ENCODE measurements around the gene FGB.

Gene FGB

DNA sequence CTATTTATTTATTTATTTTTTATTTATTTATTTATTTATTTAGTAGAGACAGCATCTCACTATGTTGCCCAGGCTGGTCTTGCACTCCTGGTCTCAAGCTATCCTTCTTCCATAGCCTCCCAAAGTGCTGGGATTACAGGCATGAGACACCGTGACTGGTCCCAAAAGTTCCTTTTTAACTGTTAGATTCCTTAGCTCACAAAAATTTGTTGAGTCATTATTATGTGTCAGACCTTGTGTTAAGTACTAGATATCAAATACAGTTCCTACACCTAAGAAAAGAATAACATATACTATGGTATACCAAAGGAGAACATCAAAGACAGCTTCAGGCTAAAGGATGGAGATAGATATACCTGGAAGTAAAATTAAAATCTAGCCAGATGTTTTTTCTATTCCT, 16.1 kb downstream of the FGB start:
- no peak for TF ChIP-seq CTCF (IDR thresholded peaks at IDR 0.05; ENCODE audit: borderline replicate concordance, insufficient read depth, low read depth, low read length)
- H3K4me3 ChIP-seq (ENCODE audit: low read depth, low read length): no peak overlapping the region

DNA sequence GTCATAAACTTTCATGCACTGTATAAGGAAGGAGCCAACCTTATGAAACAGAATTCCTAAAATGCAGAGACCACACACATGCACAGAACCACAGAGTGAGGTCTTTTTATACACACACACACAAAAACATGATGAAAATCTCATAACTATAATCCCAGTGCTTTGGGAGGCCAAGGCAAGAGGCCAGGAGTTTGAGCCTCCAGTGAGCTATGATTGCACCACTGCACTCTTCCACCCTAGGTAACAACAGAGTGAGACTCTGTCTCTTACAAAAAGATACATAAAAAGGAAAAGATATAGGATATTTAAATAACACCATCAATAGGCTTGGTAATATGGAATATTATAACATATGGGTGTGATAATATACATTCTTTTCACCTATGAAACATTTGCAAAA, 17.1 kb downstream of the FGB start:
- H3K4me3 ChIP-seq (ENCODE audit: low read depth, low read length): no peak overlapping the region
- no peak for TF ChIP-seq CTCF (IDR thresholded peaks at IDR 0.05; ENCODE audit: borderline replicate concordance, insufficient read depth, low read depth, low read length)

- no peak for TF ChIP-seq CTCF (IDR thresholded peaks at IDR 0.05; ENCODE audit: borderline replicate concordance, insufficient read depth, low read depth, low read length)
Observed at GRCh38 chr4:154582723-154583122, 19.9 kb downstream of the FGB start.

DNA sequence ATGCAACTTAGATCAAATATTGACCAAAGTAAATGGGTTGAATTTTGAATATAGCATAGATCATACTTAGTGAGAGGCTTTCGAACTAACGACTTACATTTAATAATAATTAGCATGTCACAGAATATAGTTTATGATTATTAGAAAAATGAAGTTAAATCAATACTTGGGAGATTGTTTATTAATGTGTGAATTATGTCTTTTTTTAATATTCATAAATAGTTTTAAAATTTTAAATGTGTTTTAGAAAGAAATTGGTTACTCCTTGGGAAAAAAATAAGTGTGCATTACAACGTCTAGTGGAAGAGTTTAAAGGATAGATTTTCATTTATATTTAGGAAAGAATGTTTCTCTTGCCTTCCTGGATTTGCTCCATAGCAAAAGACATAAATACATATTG, 20.4 kb downstream of the FGB start:
- H3K4me3 ChIP-seq (ENCODE audit: low read depth, low read length): no peak overlapping the region
- TF ChIP-seq CTCF (IDR thresholded peaks at IDR 0.05; ENCODE audit: borderline replicate concordance, insufficient read depth, low read depth, low read length): no peak

More at GRCh38 chr4:154582723-154583122, 19.9 kb downstream of the FGB start:
- no peak overlapping the region for H3K4me3 ChIP-seq (ENCODE audit: low read depth, low read length)

DNA sequence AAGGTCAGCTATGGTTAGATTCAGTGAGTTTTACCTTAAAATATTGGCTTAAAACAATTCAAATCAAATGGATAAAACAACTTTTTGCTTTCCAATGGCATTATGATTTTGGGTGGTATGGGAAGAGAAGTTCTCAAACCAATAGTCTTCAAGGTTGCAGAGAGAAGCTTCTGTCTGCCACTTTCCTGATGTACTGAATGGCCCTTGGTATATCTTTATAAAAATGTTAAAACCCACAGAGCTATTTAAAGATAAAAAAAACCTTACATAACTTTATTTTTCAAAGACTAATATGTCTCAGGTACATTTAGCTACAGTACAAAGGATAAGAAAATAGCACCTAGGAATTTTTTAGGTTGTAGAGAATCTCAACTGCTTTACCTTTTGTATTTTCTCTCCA, 20.9 kb downstream of the FGB start:
- TF ChIP-seq CTCF (IDR thresholded peaks at IDR 0.05; ENCODE audit: borderline replicate concordance, insufficient read depth, low read depth, low read length): no peak

GRCh38 chr4:154584259-154584658, 21.4 kb downstream of the FGB start:
- H3K4me3 ChIP-seq (ENCODE audit: low read depth, low read length): no peak overlapping the region
- TF ChIP-seq CTCF (IDR thresholded peaks at IDR 0.05; ENCODE audit: borderline replicate concordance, insufficient read depth, low read depth, low read length): no peak

More for the DNA sequence above, 20.9 kb downstream of the FGB start:
- no peak overlapping the region for H3K4me3 ChIP-seq (ENCODE audit: low read depth, low read length)

DNA sequence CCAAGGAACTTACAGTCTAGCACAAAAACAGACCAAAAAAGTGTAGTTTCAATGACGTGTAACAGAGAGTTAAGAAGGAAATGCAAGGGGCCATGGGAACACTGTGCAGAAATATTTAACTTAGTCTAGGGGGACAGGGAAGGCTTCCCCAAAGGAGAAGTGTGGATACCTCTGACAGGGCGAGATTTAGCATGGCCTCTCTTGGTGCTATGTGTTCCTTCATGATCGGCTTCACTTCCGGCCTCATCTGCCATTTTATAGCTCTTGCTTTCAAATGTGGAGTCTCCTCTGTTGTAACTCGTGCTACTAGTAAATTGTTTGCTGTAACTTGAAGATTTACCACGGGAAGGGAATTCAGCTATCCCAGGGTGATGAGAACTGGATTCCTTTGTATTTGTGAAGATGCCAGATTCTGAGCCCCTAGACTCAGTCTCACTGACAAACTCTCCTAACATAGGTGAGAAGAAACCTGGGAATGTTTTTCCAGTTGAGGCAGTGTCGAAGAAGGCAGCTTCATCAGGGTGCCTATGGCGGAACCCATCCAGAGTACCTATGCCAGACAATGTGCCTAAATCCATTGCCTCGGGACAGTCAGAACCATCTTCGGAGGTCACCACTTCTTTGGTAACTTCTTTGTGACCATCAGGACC, 22.7 kb downstream of the FGB start:
- H3K4me3 ChIP-seq (ENCODE audit: low read depth, low read length): no peak overlapping the region
- no peak for TF ChIP-seq CTCF (IDR thresholded peaks at IDR 0.05; ENCODE audit: borderline replicate concordance, insufficient read depth, low read depth, low read length)

All from GM12875 (cell line).